HG02571 (cell line): ENCODE results near the gene KRTAP5-3.
"Not testable (repeated sequence)": the region's sequence is repeated elsewhere in the genome, so short reads cannot be mapped to it uniquely, and the experiment has no call there.

Experiments
- ATAC-seq: cut with Tn5 transposase; IDR thresholded peaks from one replicate; pipeline ENCODE4 v1.9.1; 2021; ENCODE audit warnings: mild to moderate bottlenecking, moderate library complexity; ENCODE audit not compliant: unreplicated experiment

The KRTAP5-3 gene

GRCh38 chr11:1622086-1622485 is 13.8 kb upstream of the KRTAP5-3 start, which contains the start of gene KRTAP5-4:
KRTAP5-4 (minus strand) TSS chr11:1622138; CDS start chr11:1622093, 45 bp downstream.
- ATAC-seq = no peak

DNA sequence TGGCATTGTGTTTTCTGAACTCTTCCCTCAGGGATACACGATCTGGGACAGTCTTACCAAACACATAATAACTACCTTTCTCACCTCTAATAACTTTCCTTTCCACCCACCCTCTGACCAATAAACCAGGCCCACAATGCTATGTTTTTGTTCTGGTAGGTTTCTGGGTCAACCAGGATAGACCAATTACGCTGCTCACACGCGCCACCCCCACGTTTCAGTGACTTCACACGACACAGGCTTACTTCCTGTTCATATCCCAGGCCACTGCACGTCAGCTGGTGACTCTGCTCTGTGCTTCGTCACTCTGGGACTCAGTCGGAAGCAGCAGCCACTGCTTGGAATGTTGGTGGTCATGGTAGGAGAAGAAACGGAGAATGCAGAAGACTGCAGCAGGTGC is 11.2 kb upstream of the KRTAP5-3 start:
- no peak for ATAC-seq

DNA sequence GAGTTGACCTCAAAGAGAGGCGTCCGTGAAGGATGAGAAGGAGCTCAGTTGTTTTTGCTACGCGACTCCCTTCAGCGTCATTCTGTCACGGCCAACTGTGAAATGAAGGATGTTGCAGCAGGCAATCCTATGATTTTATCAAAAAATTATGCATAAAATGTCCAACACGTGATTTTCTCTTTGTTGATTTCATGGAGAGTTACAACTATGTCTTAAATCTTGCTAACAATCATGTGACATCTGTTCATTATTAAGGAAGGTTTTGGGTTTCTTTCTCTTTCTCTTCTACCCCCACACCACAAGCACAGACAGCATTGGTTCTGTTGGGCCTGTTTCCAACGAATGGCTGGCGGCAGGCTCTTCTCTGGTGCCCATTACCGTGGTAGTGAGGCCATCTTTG is 10.0 kb upstream of the KRTAP5-3 start:
- ATAC-seq = no peak

DNA sequence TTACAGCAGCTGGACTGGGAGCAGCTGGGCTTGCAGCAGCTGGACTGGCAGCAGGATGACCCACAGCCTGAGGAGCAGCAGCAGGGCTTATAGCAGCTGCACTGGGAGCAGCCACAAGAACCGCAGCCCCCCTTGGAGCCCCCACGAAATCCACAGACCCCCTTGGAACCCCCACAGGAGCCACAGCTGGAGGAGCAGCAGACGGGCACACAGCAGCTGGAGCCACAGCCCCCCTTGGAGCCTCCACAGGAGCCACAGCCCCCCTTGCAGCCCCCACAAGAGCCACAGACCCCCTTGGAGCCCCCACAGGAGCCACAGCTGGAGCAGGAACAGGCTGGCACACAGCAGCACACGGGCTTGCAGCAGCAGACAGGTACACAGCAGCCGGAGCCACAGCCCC is 362 bp downstream of the KRTAP5-3 start:
- not testable (repeated sequence) for ATAC-seq

DNA sequence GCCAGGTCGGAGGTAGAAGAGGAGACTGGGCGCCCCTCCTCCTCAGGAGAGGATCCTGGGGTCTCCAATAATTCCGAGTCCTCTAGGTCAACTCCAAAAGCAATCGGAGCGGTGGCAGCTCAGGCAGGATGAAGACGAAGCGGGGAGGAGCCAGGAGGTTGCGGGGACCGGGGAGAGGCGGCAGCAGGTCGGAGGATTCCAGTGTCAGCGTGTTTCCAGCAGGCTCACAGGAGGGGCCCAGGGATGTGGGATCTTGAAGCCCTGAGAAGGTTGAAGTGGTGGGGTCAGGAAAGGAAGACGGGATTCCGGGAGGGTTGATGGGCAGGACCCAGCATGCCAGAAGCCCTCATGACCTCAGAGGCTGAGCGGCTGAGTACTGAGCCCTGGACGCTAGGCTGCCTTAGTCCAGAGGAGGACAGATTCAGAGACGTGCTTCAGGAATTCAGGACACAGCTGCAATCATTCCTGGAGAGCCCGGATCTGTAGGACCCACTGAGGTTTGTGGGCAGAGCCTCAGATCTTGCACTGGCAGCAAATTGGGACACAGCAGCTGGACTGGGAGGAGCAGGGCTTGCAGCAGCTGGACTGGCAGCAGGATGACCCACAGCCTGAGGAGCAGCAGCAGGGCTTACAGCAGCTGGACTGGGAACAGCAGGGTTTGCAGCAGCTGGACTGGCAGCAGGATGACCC is 962 bp downstream of the KRTAP5-3 start:
- ATAC-seq = not testable (repeated sequence)

- ATAC-seq = not testable (repeated sequence)
Observed at GRCh38 chr11:1605923-1606322, 2.3 kb downstream of the KRTAP5-3 start.

- ATAC-seq = no peak
Observed at GRCh38 chr11:1604711-1605110, 3.6 kb downstream of the KRTAP5-3 start.

DNA sequence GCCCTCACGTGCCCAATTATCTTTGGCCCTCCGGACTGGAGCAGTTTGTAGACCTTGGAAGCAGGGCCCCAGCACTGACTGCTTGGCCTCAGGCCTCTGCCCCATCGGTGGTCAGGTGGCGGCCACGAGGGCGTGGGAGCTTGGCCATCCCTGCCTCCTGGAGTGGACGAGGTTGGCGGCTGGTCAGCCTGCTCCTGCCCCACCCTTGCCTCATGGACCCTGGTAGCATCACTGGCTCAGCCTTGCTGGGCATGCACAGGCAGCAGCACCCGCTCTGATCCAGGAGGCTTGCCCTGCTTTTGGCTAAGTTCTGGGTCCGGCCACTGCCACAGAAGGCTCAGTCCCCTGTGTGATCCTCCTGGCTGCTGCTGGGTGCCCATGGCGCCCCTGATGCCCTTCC is 4.1 kb downstream of the KRTAP5-3 start:
- ATAC-seq = no peak

DNA sequence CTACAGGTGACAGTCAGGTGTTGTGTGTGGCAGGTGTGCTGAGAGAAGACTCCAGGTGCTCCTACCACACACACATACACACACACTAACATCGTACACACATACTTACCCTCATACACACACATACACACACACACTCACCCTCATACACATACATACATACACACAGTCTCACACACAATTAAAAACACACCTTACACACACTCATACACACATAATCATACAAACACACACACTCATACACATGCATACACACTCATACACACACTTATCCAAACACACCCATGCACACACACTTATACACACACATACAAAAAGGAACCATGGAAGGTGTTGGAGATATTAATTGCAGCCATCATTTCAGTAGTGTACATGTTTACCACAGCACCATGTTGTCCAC is 4.6 kb downstream of the KRTAP5-3 start:
- ATAC-seq = no peak

GRCh38 chr11:1601663-1602062 is 6.6 kb downstream of the KRTAP5-3 start:
- not testable (repeated sequence) for ATAC-seq

GRCh38 chr11:1600626-1601025 is 7.6 kb downstream of the KRTAP5-3 start:
- no peak for ATAC-seq

DNA sequence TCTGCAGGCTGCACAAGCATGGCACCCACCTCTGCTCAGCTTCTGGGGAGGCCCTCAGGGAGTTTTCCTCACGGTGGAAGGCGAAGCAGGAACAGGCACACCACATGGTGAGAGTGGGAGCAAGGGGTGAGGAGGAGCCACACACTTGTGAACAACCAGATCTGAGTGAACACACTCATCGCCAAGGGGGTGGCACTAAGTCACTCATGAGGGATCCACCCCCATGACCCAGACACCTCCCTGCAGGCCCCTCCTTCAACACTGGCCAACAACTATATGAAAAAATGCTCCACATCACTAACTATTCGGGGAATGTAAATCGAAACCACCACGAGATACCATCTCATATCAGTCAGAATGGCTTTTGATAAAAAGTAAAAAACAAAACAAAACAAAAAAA is 9.4 kb downstream of the KRTAP5-3 start:
- ATAC-seq = no peak

GRCh38 chr11:1598406-1598805 is 9.9 kb downstream of the KRTAP5-3 start:
- not testable (repeated sequence) for ATAC-seq

- no peak for ATAC-seq
Observed at GRCh38 chr11:1597994-1598380, 10.3 kb downstream of the KRTAP5-3 start, which contains the start of gene KRTAP5-2. KRTAP5-2 (minus strand) TSS chr11:1598294; CDS start chr11:1598250, 44 bp downstream.

- ATAC-seq = no peak
Observed at GRCh38 chr11:1597331-1597993, 10.8 kb downstream of the KRTAP5-3 start.

GRCh38 chr11:1596576-1597121 is 11.6 kb downstream of the KRTAP5-3 start:
- ATAC-seq = not testable (repeated sequence)

GRCh38 chr11:1595994-1596575 is 12.2 kb downstream of the KRTAP5-3 start:
- not testable (repeated sequence) for ATAC-seq

DNA sequence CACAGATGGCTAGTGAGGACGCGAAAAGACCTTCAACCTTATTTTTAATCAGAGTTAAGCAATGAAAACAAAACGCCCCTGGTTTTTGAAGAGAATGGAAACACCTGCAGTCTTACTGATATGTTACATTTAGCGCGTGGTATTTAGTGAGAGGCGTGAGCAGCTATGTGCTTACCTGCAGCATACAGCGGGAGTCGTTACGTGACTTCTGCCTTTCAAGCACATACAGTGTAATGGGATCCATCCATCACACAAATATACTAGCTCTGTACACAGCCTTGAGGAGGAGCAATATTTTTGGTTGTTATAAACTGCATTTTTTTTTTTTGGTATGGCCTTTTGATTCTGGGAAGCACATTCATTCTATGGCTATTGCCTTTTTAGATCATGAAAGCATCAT is 15.6 kb downstream of the KRTAP5-3 start:
- ATAC-seq = no peak

DNA sequence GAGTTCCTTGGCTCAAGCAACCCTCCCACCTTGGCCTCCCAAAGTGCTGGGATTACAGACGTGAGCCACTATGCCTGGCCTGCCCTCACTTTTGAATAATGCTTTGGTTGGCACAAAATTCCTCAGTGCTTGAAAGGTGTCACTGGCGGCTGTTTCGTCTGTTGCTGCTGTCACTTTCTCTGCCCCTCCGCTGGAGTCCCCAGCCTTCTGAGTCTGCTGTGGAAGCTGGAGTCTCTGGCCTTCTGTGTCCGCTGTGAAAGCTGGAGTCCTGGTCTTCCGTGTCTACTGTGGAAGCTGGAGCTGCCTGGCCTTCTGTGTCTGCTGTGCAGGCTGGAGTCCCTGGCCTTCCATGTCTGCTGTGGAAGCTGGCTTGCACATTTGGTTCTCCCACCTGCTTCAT is 18.3 kb downstream of the KRTAP5-3 start:
- ATAC-seq = no peak

GRCh38 chr11:1589191-1589963 is 18.9 kb downstream of the KRTAP5-3 start:
- not testable (repeated sequence) for ATAC-seq

- ATAC-seq = no peak
Observed at GRCh38 chr11:1586699-1587098, 21.6 kb downstream of the KRTAP5-3 start.
